Measurements from ENCODE around the gene TEX264.

GRCh38 chr3:51717947-51718346 is 46.9 kb downstream of the TEX264 start:
- TF ChIP-seq CTCF (IDR thresholded peaks at IDR 0.05; ENCODE audit: insufficient read depth, low read depth, low read length), result no peak
- no peak for TF ChIP-seq EZH2 (IDR thresholded peaks at IDR 0.05; ENCODE audit: insufficient read depth, low read length)
